DND-41 (cell line): ENCODE results near the gene CARF.

Experiments
- CTCF ChIP-seq: IDR thresholded peaks from 2 replicates; pipeline ENCODE4 v1.5.1; 2012; ENCODE audit warnings: borderline replicate concordance, low read length, moderate library complexity, mild to moderate bottlenecking; ENCODE audit not compliant: poor library complexity, severe bottlenecking; ENCODE audit errors: extremely low read depth
- EZH2 ChIP-seq: IDR thresholded peaks from 3 replicates; pipeline ENCODE4 v1.6.1; 2012; ENCODE audit warnings: borderline replicate concordance, low read depth, mild to moderate bottlenecking, moderate library complexity, low read length, inconsistent platforms; ENCODE audit not compliant: severe bottlenecking

- TF ChIP-seq CTCF: no peak
- no peak for TF ChIP-seq EZH2
These were observed 32.7 kb downstream of the CARF start for GRCh38 chr2:202944816-202945215.
